H1 (cell line): ENCODE results near the gene LRIG2. TPM values are rescaled to one million over a fixed set of nuclear protein-coding genes. Genes with fewer than 3 reads are reported as not detected.

Source experiments
- ASH2L ChIP-seq: fragments of 200-600, 300-600 bp; sonication (generic); IDR thresholded peaks from one replicate; pipeline ENCODE4 v1.7.1; 2017; ENCODE audit warnings: low read length
- CTCF ChIP-seq, 3 experiments: IDR thresholded peaks; 1 replicate in 2 of 3; 2 replicates in 1 of 3; pipeline versions ENCODE4 v1.5.1 to v1.6.1; 2011; ENCODE audit warnings: low read length in 3 of 3, mild to moderate bottlenecking in 3 of 3, inconsistent platforms in 2 of 3, low read depth in 1 of 3, moderate library complexity in 1 of 3; ENCODE audit not compliant: insufficient read depth in 1 of 3; ENCODE audit errors: control extremely low read depth in 1 of 3
- KDM5A ChIP-seq: fragments of 200-600 bp; IDR thresholded peaks from 2 replicates; pipeline ENCODE4 v1.7.1; 2012; ENCODE audit warnings: mild to moderate bottlenecking, low read length, inconsistent platforms, mixed read lengths
- SUZ12 ChIP-seq: fragments of 200-600 bp; sonication (generic); IDR thresholded peaks from 2 replicates; pipeline ENCODE4 v1.6.1; 2012; ENCODE audit warnings: mild to moderate bottlenecking, inconsistent platforms, low read length, moderate library complexity, mixed read lengths
- TAF7 ChIP-seq: optimal IDR thresholded peaks from 2 replicates; pipeline ENCODE3; 2011; ENCODE audit warnings: low read depth, mild to moderate bottlenecking, inconsistent platforms, low read length, moderate library complexity, borderline replicate concordance
- polyA plus RNA-seq, 7 experiments: library from polyadenylated mRNA; depleted of rRNA in 3 of 7; stranded (reverse) in 5 of 7; unstranded in 2 of 7; fragments of >200 nt in 5 of 7; fragments of 200-250 nt in 2 of 7; gene quantifications; 1 replicate in 5 of 7; 2 replicates in 1 of 7; 4 replicates in 1 of 7; pipeline versions ENCODE4 v1.2.1 to v1.2.3, GENCODE V29; 2011 to 2013; ENCODE audit warnings: missing spikeins in 2 of 7, mixed read lengths in 2 of 7
- total RNA-seq: library from RNA; stranded (reverse); fragmentation: NEBNext Ultra II Directional; extraction: Animal tissue kit (Norgen Biotek cat#: 25700); gene quantifications from 2 replicates; pipeline ENCODE4 v1.2.1, GENCODE V29; 2021

The LRIG2 gene
- total and polyA plus RNA-seq, 2 of the 8 experiments (the other 6 are each of a cell fraction or from before 2014, with no cell fraction given): 16.2 to 20.9 TPM

GRCh38 chr1:113146242-113147072 is 73.5 kb downstream of the LRIG2 start (continued):
- TF ChIP-seq ASH2L (no peak), CTCF (IDR thresholded peaks at IDR 0.05; ENCODE audit: control extremely low read depth in 1 of 3, insufficient read depth in 1 of 3, low read depth in 1 of 3, low read length in 3 of 3) (no peak), KDM5A (no peak), TAF7 (no peak), SUZ12 (no peak)
- TF ChIP-seq, all 59 proteins: peak for 0
